ENCODE measurements around the gene XPR1. TPM values are rescaled to one million over a fixed set of nuclear protein-coding genes. Genes with fewer than 3 reads are reported as not detected.

Gene XPR1
- total RNA-seq, 1 donor from 2014 or later = 62.6 TPM

DNA sequence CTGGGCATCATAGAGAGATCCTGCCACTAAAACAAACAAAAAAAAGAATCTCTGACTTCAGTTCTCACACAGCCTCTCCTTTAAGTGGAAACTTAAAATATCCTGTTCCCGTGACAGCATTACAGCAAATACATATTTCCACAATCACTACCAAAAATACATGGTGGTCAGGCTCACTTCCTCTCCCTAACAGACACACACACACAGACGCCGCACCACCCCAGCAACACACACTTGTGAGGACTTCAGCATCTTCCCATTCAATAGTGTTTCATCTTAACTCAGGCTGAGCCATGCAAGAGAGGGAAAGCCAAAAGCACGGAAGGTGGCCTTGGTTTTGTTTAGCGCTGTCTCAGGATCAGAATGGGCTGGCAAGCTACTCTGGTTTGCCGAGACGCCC lies 302.7 kb downstream of the XPR1 start:
- no peaks in the 10 kb centered on the region for H3K9me3 Mint-ChIP-seq (ENCODE audit: low read depth)
- no peak overlapping the region for H3K4me3 Mint-ChIP-seq (ENCODE audit: low read depth)
- H3K27me3 Mint-ChIP-seq = peaks cover 6% of the 10 kb centered on the region
- no peak overlapping the region for H3K27ac Mint-ChIP-seq
- TF ChIP-seq, protein P1, sequence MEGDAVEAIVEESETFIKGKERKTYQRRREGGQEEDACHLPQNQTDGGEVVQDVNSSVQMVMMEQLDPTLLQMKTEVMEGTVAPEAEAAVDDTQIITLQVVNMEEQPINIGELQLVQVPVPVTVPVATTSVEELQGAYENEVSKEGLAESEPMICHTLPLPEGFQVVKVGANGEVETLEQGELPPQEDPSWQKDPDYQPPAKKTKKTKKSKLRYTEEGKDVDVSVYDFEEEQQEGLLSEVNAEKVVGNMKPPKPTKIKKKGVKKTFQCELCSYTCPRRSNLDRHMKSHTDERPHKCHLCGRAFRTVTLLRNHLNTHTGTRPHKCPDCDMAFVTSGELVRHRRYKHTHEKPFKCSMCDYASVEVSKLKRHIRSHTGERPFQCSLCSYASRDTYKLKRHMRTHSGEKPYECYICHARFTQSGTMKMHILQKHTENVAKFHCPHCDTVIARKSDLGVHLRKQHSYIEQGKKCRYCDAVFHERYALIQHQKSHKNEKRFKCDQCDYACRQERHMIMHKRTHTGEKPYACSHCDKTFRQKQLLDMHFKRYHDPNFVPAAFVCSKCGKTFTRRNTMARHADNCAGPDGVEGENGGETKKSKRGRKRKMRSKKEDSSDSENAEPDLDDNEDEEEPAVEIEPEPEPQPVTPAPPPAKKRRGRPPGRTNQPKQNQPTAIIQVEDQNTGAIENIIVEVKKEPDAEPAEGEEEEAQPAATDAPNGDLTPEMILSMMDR (IDR thresholded peaks at IDR 0.05; ENCODE audit: unreplicated experiment) = no peak
- no peak for DNase-seq (ENCODE audit: low spot score, unreplicated experiment)
- peaks cover 3% of the 10 kb centered on the region for H3K36me3 Mint-ChIP-seq (ENCODE audit: insufficient read depth)
- no peaks in the 10 kb centered on the region for H3K4me1 Mint-ChIP-seq (ENCODE audit: low read depth)

DNA sequence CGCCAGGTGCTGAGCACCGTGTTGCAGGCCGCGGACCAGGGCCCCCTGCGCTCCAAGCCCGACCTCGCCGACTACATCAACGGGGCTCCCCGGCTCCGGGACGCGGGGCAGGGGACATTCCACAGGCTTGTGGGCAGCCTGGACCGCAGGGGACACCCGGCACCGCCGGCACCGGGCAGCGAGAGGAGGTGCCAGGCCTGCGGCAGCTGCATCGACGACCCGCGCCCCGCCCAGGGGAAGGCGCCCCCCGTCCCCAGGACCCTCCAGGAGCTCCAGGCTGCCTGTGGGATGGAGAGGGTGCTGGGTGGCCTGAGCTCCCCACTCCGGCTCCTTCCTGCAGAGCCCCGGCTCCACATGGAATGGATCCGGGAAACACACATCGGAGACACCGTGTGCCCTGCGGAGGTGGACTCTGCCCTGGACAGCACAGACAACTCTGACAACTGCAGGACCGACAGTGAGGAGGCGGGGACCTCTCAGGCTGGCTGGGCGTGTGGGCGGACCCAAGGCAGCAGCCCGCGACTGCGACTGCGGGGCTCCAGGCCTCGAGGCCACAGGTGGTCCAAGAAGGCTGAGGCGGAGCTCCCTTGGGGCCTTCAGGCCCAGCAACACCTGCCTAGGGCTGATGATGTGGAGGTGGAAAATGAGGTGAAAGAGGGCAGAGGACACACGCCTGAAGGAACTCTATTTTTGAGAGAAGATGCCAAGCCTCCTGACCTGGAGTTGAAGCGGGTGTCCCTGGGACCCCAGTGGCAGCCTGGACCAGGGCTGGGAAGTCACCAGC lies 303.7 kb downstream of the XPR1 start:
- H3K36me3 Mint-ChIP-seq (ENCODE audit: insufficient read depth) = peaks cover 3% of the 10 kb centered on the region
- no peak overlapping the region for H3K4me3 Mint-ChIP-seq (ENCODE audit: low read depth)
- H3K27ac Mint-ChIP-seq = no peak overlapping the region
- TF ChIP-seq, protein P1 (IDR thresholded peaks at IDR 0.05; ENCODE audit: unreplicated experiment) = no peak
- H3K9me3 Mint-ChIP-seq (ENCODE audit: low read depth) = no peaks in the 10 kb centered on the region
- no peak for DNase-seq (ENCODE audit: low spot score, unreplicated experiment)
- no peaks in the 10 kb centered on the region for H3K4me1 Mint-ChIP-seq (ENCODE audit: low read depth)
- peaks cover 9% of the 10 kb centered on the region for H3K27me3 Mint-ChIP-seq

DNA sequence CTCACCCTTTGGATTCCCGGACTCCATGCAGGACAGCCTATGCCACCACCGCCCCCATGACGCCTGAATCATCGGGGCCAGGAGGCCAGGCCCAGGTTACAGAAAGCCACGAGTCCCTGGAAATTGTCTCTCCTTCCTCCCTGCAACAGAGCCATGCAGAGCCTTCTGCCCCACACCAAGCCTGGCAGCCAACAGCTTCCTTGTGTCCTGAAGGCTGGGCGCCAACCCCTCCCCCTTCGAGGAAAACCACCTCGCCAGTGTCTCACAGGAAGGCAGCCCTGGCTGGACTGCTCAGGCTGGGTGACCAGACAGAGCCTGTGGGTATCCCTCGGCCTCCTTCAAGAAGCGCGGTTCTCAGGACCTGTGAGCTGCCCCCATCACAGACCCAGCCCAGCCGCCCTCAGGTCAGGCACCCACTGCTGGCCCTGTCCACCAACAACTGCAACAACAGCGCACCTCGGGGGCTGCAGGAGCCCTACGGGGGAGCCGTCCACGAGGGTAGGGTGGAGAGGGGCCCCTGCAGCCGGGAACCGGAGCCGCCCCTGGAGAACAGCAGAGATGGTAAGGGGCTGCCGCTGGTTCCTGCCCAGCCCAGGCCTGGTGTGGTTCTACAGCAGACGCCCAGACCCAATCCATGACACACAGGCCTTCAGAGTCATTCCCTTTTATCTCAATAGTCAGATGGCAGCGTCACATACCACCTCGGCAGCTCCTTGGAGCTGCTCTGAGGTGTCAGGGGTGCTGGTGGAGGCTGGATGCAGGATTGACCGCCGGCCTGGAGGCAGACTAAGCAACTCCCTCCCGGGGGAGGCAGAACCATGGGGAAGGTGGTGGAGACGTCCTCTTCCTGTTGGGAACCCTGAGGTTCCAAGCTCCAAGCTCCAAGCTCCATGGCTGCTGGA lies 304.5 kb downstream of the XPR1 start:
- TF ChIP-seq, protein P1 (IDR thresholded peaks at IDR 0.05; ENCODE audit: unreplicated experiment) = no peak
- H3K4me3 Mint-ChIP-seq (ENCODE audit: low read depth) = no peak overlapping the region
- no peak overlapping the region for H3K27ac Mint-ChIP-seq
- peaks cover 6% of the 10 kb centered on the region for H3K27me3 Mint-ChIP-seq
- no peak for DNase-seq (ENCODE audit: low spot score, unreplicated experiment)
- H3K9me3 Mint-ChIP-seq (ENCODE audit: low read depth) = no peaks in the 10 kb centered on the region
- H3K4me1 Mint-ChIP-seq (ENCODE audit: low read depth) = no peaks in the 10 kb centered on the region
- H3K36me3 Mint-ChIP-seq (ENCODE audit: insufficient read depth) = peaks cover 3% of the 10 kb centered on the region

DNA sequence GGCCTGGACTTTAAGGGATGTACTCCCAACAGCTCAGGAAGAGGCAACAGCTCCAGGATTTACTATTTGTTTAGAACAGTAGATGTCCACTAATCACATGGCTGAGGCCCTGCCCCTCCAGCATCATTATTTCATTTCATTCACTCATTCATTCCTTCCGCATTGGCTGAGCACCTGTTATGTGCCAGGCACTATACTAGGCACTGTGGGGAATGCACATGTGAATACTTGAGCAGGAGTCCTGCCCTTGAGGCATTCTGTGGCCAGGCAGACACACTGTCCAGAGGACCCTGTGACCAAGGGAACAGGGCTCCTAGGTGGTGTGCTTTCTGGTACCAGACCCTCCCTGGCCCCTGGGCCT lies 305.2 kb downstream of the XPR1 start:
- Mint-ChIP-seq H3K27ac (no peak overlapping the region), H3K9me3 (ENCODE audit: low read depth) (no peaks in the 10 kb centered on the region), H3K4me3 (ENCODE audit: low read depth) (no peak overlapping the region), H3K4me1 (ENCODE audit: low read depth) (no peaks in the 10 kb centered on the region), H3K27me3 (peaks cover 6% of the 10 kb centered on the region), H3K36me3 (ENCODE audit: insufficient read depth) (peaks cover 3% of the 10 kb centered on the region)
- TF ChIP-seq, protein P1 (IDR thresholded peaks at IDR 0.05; ENCODE audit: unreplicated experiment) = no peak
- no peak for DNase-seq (ENCODE audit: low spot score, unreplicated experiment)

DNA sequence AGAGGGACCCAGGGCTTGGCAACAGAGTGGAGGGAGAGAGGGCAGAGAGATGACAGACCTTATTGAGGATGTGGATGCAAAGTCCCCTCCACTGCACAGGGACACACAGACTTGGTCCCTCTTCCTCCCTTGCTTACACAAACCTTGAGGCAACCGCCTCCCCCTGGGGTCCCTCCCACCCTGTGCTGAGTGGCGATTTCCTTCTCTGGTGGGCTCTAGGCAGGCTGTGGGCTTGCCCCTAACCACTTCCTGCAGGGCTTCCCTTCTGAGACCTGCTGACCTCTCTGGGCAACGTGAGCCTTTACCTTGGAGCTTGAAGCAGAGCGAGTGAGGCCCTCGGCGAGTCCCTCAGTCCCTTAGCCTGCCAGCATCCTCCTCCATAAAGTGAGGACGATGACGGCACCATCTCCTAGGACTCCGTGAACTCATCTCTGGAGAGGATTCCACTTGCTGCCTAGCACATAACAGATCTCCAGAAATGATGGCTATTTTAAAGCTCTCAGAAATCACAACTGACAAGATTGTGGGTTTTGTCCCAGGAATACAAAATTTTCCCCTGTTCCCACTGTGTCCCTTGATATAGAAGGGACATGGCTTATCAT lies 305.9 kb downstream of the XPR1 start:
- H3K27me3 Mint-ChIP-seq = peaks cover 6% of the 10 kb centered on the region
- TF ChIP-seq, protein P1 (IDR thresholded peaks at IDR 0.05; ENCODE audit: unreplicated experiment) = no peak
- no peaks in the 10 kb centered on the region for H3K9me3 Mint-ChIP-seq (ENCODE audit: low read depth)
- no peak for DNase-seq (ENCODE audit: low spot score, unreplicated experiment)
- peaks cover 5% of the 10 kb centered on the region for H3K36me3 Mint-ChIP-seq (ENCODE audit: insufficient read depth)
- no peak overlapping the region for H3K27ac Mint-ChIP-seq
- no peak overlapping the region for H3K4me3 Mint-ChIP-seq (ENCODE audit: low read depth)
- H3K4me1 Mint-ChIP-seq (ENCODE audit: low read depth) = no peaks in the 10 kb centered on the region
